Gastrocnemius medialis (tissue), 4 donors: ENCODE results near the gene SRGAP3.

Source experiments
- POLR2A ChIP-seq, 2 donors: fragments of 450-650 bp; IDR thresholded peaks; one replicate each; pipeline ENCODE4 v1.6.1; 2017; ENCODE audit warnings: antibody characterized with exemption in 2 of 2, mild to moderate bottlenecking in 2 of 2, moderate library complexity in 2 of 2
- TF ChIP-seq, protein P1 (sequence below), 5 experiments: fragments of 450-650 bp in 3 of 5; fragments of 200-600 bp in 2 of 5; sonication (generic) in 2 of 5; IDR thresholded peaks in 4 of 5; conservative IDR thresholded peaks in 1 of 5; 1 replicate in 4 of 5; 2 replicates in 1 of 5; pipeline ENCODE4 v1.5.1; 2016 to 2019; ENCODE audit warnings: antibody characterized with exemption in 5 of 5, mild to moderate bottlenecking in 3 of 5, moderate library complexity in 3 of 5

DNA sequence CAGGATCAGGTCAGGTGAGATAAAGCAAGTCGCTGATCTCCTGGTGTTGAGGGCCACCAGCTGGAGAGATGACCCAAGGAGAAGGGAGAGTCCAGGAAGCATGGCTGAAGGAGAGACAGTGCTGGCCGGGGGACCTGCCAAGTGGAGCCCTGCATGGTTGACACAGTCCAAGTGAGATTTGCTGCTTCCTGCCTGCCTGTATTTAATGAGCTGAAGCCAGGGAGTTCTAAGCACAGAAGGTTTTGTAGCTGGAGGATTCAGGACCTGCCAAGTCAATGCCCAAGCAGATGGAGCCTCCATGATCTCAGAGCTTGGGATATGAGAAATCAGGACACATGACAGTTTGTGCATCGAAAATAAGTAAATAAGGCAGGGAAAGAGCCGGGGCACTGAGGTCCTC lies 125.6 kb downstream of the SRGAP3 start:
- TF ChIP-seq POLR2A (IDR thresholded peaks at IDR 0.05) = no peak
- TF ChIP-seq, protein P1, sequence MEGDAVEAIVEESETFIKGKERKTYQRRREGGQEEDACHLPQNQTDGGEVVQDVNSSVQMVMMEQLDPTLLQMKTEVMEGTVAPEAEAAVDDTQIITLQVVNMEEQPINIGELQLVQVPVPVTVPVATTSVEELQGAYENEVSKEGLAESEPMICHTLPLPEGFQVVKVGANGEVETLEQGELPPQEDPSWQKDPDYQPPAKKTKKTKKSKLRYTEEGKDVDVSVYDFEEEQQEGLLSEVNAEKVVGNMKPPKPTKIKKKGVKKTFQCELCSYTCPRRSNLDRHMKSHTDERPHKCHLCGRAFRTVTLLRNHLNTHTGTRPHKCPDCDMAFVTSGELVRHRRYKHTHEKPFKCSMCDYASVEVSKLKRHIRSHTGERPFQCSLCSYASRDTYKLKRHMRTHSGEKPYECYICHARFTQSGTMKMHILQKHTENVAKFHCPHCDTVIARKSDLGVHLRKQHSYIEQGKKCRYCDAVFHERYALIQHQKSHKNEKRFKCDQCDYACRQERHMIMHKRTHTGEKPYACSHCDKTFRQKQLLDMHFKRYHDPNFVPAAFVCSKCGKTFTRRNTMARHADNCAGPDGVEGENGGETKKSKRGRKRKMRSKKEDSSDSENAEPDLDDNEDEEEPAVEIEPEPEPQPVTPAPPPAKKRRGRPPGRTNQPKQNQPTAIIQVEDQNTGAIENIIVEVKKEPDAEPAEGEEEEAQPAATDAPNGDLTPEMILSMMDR (IDR thresholded peaks at IDR 0.05 in 4 of 5, conservative IDR thresholded peaks at IDR 0.05 in 1 of 5) = no peak
